IMR-90 (cell line): ENCODE results near the gene SNX32. TPM values are rescaled to one million over a fixed set of nuclear protein-coding genes. Genes with fewer than 3 reads are reported as not detected.

Experiments
- BHLHE40 ChIP-seq: fragments of 150-350 bp; IDR thresholded peaks from 2 replicates; pipeline ENCODE4 v1.6.1; 2016; ENCODE audit warnings: mild to moderate bottlenecking, low read depth, low read length
- CHD1 ChIP-seq: IDR thresholded peaks from 2 replicates; pipeline ENCODE4 v1.6.1; 2012; ENCODE audit warnings: low read depth, low read length, improper control_type of control experiment
- FOS ChIP-seq: fragments of 150-350 bp; IDR thresholded peaks from 2 replicates; pipeline ENCODE4 v1.6.1; 2016; ENCODE audit warnings: low read depth, low read length
- MXI1 ChIP-seq: IDR thresholded peaks from 2 replicates; pipeline ENCODE4 v1.6.1; 2012; ENCODE audit warnings: low read depth, mild to moderate bottlenecking, low read length, moderate library complexity, borderline replicate concordance
- RAD21 ChIP-seq: IDR thresholded peaks from 2 replicates; pipeline ENCODE4 v1.6.1; 2012; ENCODE audit warnings: low read length, improper control_type of control experiment
- USF2 ChIP-seq: fragments of 150-350 bp; IDR thresholded peaks from 2 replicates; pipeline ENCODE4 v1.6.1; 2017; ENCODE audit warnings: mild to moderate bottlenecking, antibody characterized with exemption, low read length, low read depth
- polyA plus RNA-seq, 3 experiments: library from polyadenylated mRNA; depleted of rRNA; stranded (reverse); fragments of >200 nt; gene quantifications; 2 replicates each; pipeline ENCODE4 v1.2.3, GENCODE V29; 2012; ENCODE audit warnings: low replicate concordance in 1 of 3
- total RNA-seq: library from RNA; depleted of rRNA; stranded (reverse); fragments of >200 nt; gene quantifications from 2 replicates; pipeline ENCODE4 v1.2.3, GENCODE V29; 2012

The SNX32 gene
- total and polyA plus RNA-seq, 2 of the 4 experiments (the other 2 are of a cell fraction): 0.36 to 0.79 TPM

DNA sequence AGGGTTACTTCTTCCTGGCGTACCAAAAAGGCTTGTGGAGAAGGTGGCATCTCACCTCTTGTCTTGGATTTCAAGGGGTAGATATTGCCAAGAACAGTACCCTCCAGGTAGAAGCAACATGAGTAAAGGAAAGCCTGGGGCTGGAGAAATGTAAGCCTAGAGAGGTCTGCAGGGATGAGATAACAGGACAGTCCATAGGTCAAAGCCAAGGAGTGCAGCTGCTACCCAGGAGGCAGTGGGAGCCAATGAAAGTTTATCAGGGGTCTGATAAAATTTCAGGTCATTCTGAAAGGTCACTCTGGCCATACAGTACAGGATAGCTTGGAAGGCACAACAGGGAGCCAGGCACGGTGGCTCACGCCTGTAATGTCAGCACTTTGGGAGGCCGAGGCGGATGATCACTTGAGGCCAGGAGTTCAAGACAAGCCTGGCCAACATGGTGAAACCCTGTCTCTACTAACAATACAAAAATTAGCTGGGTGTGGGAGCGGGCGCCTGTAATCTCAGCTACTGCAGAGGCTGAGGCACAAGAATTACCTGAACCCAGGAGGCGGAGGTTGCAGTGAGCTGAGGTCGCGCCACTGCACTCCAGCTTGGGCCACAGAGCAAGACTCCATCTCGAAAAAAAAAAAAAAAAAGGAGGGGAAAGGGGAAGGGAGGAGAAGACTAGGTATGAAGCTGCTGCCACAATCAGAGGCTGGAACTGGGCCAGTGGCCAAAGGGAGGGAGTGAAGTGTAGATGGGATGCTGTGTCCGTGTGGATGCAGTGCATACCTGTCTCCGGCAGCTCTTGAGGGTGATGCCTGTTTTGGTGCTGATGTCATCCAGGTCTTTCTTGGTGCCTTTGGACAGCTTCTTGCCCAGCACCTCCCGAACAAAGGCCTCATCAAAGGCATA lies 53.3 kb downstream of the SNX32 start (continued):
- TF ChIP-seq BHLHE40 (no peak), MXI1 (no peak), CHD1 (no peak), RAD21 (no peak), USF2 (no peak), FOS (no peak)
